Loucy (cell line): ENCODE measurements around the gene TXN.
"Not testable (repeated sequence)": the region's sequence is repeated elsewhere in the genome, so short reads cannot be mapped to it uniquely, and the experiment has no call there.

Experiments
- H2AFZ ChIP-seq: fragments of 200-600 bp; sonication (generic); 2 replicates; pipeline ENCODE4 v1.6.0; 2016; ENCODE audit warnings: antibody characterized with exemption, mild to moderate bottlenecking, low read length, moderate library complexity
- H3F3A ChIP-seq: fragments of 200-600 bp; 2 replicates; pipeline ENCODE4 v1.6.0; 2016; ENCODE audit warnings: antibody characterized with exemption, low read depth, mild to moderate bottlenecking
- H3K27me3 ChIP-seq: fragments of 200-600 bp; sonication (generic); 2 replicates; pipeline ENCODE4 v1.6.1; 2014; ENCODE audit warnings: low read length, mild to moderate bottlenecking; ENCODE audit not compliant: insufficient read depth, poor library complexity, severe bottlenecking
- H3K36me3 ChIP-seq: fragments of 200-600 bp; sonication (generic); 2 replicates; pipeline ENCODE4 v1.6.1; 2016; ENCODE audit warnings: low read length; ENCODE audit not compliant: insufficient read depth
- H3K4me1 ChIP-seq: fragments of 200-600 bp; sonication (generic); 2 replicates; pipeline ENCODE4 v1.5.1; 2014; ENCODE audit warnings: low read length, mild to moderate bottlenecking; ENCODE audit not compliant: insufficient read depth, poor library complexity, severe bottlenecking
- H3K4me2 ChIP-seq: fragments of 200-600 bp; sonication (generic); 2 replicates; pipeline ENCODE4 v1.6.0; 2014; ENCODE audit warnings: antibody characterized with exemption, low read length, low read depth, mild to moderate bottlenecking; ENCODE audit not compliant: poor library complexity, severe bottlenecking
- H3K4me3 ChIP-seq: fragments of 200-600 bp; sonication (generic); 2 replicates; pipeline ENCODE4 v1.5.1; 2014; ENCODE audit warnings: low read length, mild to moderate bottlenecking, mixed read lengths; ENCODE audit not compliant: poor library complexity, severe bottlenecking
- H3K79me2 ChIP-seq: fragments of 200-600 bp; sonication (generic); 2 replicates; pipeline ENCODE4 v1.6.1; 2014; ENCODE audit warnings: low read length; ENCODE audit not compliant: insufficient read depth
- H3K9ac ChIP-seq: fragments of 200-600 bp; sonication (generic); 2 replicates; pipeline ENCODE4 v1.6.0; 2014; ENCODE audit warnings: mild to moderate bottlenecking, low read depth, low read length, moderate library complexity; ENCODE audit not compliant: poor library complexity, severe bottlenecking
- H3K9me2 ChIP-seq: fragments of 200-600 bp; sonication (generic); replicated peaks from 2 replicates; pipeline ENCODE4 v1.6.1; 2016; ENCODE audit warnings: low read depth, low read length, mixed read lengths
- H3K9me3 ChIP-seq: fragments of 200-600 bp; sonication (generic); 2 replicates; pipeline ENCODE4 v1.6.1; 2014; ENCODE audit warnings: mild to moderate bottlenecking, antibody characterized with exemption, low read length, low read depth; ENCODE audit not compliant: insufficient read depth
- H4K20me1 ChIP-seq: fragments of 200-600 bp; sonication (generic); 2 replicates; pipeline ENCODE4 v1.6.0; 2014; ENCODE audit warnings: antibody characterized with exemption, low read length, mild to moderate bottlenecking; ENCODE audit not compliant: insufficient read depth, poor library complexity, severe bottlenecking
- EZH2phosphoT487 ChIP-seq: fragments of 200-600 bp; IDR thresholded peaks from 2 replicates; pipeline ENCODE4 v1.6.1; 2018; ENCODE audit warnings: antibody characterized with exemption, mild to moderate bottlenecking, moderate library complexity, borderline replicate concordance
- TF ChIP-seq, protein P1 (sequence below): fragments of 200-600 bp; sonication (generic); conservative IDR thresholded peaks from 2 replicates; pipeline ENCODE4 v1.5.1; 2014; ENCODE audit warnings: mild to moderate bottlenecking, antibody characterized with exemption, low read length

The TXN gene

DNA sequence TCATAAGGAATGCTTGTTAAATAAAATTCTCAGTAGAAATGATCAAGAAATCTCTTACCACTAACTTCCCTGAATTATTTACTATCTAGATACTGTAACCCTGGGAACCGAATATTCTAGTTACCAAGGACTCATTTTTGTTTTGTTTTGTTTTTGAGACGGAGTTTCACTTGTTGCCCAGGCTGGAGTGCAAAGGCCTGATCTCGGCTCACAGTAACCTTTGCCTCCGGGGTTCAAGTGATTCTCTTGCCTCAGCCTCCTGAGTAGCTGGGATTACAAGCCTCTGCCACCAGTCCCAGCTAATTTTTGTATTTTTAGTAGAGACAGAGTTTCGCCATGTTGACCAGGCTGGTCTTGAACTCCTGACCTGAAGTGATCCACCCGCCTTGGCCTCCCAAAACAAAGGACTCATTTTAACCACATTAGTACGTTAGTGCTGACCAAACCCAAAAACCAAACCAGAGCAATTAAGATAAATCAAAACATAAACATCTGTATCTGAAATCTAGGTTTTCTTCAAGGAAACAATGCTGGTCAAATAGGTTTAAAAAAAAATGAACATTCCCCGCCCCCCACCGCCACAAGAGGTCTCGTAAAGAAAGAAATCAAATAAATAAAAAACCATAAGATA lies 3.7 kb downstream of the TXN start:
- H3K36me3 ChIP-seq, result peaks cover 26% of the 10 kb centered on the region; the same call in 1 of the 2 replicates
- H3K4me3 ChIP-seq, result peak overlapping the region; percentile 83
- peaks cover 4% of the 10 kb centered on the region for H3K27me3 ChIP-seq
- H3K9ac ChIP-seq, result peak overlapping the region; percentile 85
- H3K4me2 ChIP-seq, result peak overlapping the region; percentile 96
- TF ChIP-seq, protein P1, sequence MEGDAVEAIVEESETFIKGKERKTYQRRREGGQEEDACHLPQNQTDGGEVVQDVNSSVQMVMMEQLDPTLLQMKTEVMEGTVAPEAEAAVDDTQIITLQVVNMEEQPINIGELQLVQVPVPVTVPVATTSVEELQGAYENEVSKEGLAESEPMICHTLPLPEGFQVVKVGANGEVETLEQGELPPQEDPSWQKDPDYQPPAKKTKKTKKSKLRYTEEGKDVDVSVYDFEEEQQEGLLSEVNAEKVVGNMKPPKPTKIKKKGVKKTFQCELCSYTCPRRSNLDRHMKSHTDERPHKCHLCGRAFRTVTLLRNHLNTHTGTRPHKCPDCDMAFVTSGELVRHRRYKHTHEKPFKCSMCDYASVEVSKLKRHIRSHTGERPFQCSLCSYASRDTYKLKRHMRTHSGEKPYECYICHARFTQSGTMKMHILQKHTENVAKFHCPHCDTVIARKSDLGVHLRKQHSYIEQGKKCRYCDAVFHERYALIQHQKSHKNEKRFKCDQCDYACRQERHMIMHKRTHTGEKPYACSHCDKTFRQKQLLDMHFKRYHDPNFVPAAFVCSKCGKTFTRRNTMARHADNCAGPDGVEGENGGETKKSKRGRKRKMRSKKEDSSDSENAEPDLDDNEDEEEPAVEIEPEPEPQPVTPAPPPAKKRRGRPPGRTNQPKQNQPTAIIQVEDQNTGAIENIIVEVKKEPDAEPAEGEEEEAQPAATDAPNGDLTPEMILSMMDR, result no peak
- TF ChIP-seq EZH2phosphoT487, result no peak
- peaks cover 84% of the 10 kb centered on the region for H4K20me1 ChIP-seq
- H3K79me2 ChIP-seq, result peaks cover 84% of the 10 kb centered on the region
- H3K9me3 ChIP-seq, result no peaks in the 10 kb centered on the region
- peaks cover 61% of the 10 kb centered on the region for H3K4me1 ChIP-seq
- no peaks in the 10 kb centered on the region for H3F3A ChIP-seq
- H3K9me2 ChIP-seq, result no peaks in the 10 kb centered on the region
- no peak overlapping the region for H2AFZ ChIP-seq

DNA sequence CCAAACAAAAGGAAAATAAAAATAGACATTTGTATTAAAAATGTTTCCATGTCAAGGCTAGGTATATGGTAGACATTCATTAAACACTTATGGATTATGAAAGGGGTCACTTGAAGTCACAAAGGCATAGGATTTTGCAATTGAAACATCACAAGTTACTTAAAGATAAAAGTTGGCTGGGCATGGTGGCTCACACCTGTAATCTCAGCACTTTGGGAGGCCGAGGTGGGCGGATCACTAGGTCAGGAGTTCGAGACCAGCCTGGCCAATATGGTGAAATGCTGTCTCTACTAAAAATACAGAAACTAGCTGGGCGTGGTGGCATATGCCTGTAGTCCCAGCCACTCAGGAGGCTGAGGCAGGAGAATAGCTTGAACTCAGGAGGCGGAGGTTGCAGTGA lies 4.5 kb downstream of the TXN start:
- peak overlapping the region; percentile 96 for H3K4me2 ChIP-seq
- H3K27me3 ChIP-seq, H3K9me3 ChIP-seq, H3K9me2 ChIP-seq, H2AFZ ChIP-seq, H3F3A ChIP-seq, H3K9ac ChIP-seq: not testable (repeated sequence)
- H3K36me3 ChIP-seq, result peaks cover 33% of the 10 kb centered on the region; the same call in 1 of the 2 replicates
- peaks cover 55% of the 10 kb centered on the region for H3K4me1 ChIP-seq
- H4K20me1 ChIP-seq, result peaks cover 88% of the 10 kb centered on the region
- peaks cover 89% of the 10 kb centered on the region for H3K79me2 ChIP-seq
- peak overlapping the region; percentile 83 for H3K4me3 ChIP-seq

DNA sequence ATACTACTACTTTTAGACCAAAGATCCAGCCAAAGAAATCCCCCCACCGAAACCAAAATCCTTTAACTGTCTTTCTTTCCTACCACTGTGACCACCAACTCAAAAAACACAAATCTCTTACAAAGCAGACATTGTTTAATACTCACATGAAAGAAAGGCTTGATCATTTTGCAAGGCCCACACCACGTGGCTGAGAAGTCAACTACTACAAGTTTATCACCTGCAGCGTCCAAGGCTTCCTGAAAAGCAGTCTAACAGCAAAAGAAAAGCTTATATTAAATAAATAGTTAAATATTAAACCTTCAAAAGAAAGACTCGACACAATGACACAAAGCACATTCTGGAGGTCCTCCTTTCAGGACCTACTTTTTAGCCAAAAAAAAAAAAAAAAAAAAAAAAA lies 5.1 kb downstream of the TXN start:
- no peaks in the 10 kb centered on the region for H3K9me2 ChIP-seq
- H2AFZ ChIP-seq, result no peak overlapping the region
- H3F3A ChIP-seq, result no peaks in the 10 kb centered on the region
- no peaks in the 10 kb centered on the region for H3K9me3 ChIP-seq
- H3K4me3 ChIP-seq, result peak overlapping the region; percentile 83
- H3K4me1 ChIP-seq, result peaks cover 55% of the 10 kb centered on the region
- peaks cover 93% of the 10 kb centered on the region for H3K79me2 ChIP-seq
- H3K9ac ChIP-seq, result peak overlapping the region; percentile 28
- peak overlapping the region; percentile 96 for H3K4me2 ChIP-seq
- TF ChIP-seq, protein P1, result no peak
- TF ChIP-seq EZH2phosphoT487, result no peak
- H4K20me1 ChIP-seq, result peaks cover 90% of the 10 kb centered on the region
- peaks cover 2% of the 10 kb centered on the region for H3K27me3 ChIP-seq
- H3K36me3 ChIP-seq, result peaks cover 39% of the 10 kb centered on the region; the same call in 1 of the 2 replicates

DNA sequence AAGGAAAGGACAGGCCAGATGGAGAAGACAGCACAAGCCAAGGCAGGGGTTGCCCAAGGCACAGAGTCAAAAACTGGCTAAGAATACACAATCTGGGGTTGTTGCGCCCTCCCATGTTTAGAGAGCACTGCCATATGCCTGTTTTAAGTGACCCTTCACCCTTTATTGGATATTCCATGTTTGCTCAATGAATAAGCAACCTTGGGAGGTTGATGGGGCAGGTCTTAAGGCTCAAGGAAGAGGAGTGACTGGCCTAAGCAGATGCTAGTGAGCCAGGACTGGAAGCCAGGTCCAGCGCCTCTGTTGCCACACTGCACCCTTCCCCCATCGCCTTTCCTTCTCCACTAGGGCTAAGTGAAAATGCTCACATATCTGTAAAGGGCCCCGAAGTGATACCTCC lies 6.7 kb downstream of the TXN start:
- peak overlapping the region; percentile 96 for H3K4me2 ChIP-seq
- no peak overlapping the region for H3K9ac ChIP-seq
- H4K20me1 ChIP-seq, result peaks cover 80% of the 10 kb centered on the region
- H3K4me3 ChIP-seq, result peak overlapping the region; percentile 14
- no peak overlapping the region for H2AFZ ChIP-seq
- peaks cover 48% of the 10 kb centered on the region for H3K4me1 ChIP-seq
- peaks cover 82% of the 10 kb centered on the region for H3K79me2 ChIP-seq
- peaks cover 51% of the 10 kb centered on the region; the same call in 1 of the 2 replicates for H3K36me3 ChIP-seq
- no peaks in the 10 kb centered on the region for H3K9me3 ChIP-seq
- H3K27me3 ChIP-seq, result no peaks in the 10 kb centered on the region
- no peaks in the 10 kb centered on the region for H3F3A ChIP-seq
- no peak for TF ChIP-seq EZH2phosphoT487
- TF ChIP-seq, protein P1, result no peak
- no peaks in the 10 kb centered on the region for H3K9me2 ChIP-seq
